Measurements from ENCODE around the gene NLGN2. TPM values are rescaled to one million over a fixed set of nuclear protein-coding genes. Genes with fewer than 3 reads are reported as not detected.

Gene NLGN2
- total RNA-seq, 1 experiment from 2014 or later = 76.7 TPM

- no peak for TF ChIP-seq CREB1 (CRISPR knock-in tag; IDR thresholded peaks at IDR 0.05)
- TF ChIP-seq ZNF396 (CRISPR knock-in tag; IDR thresholded peaks at IDR 0.05; ENCODE audit: borderline replicate concordance) = no peak
- no peak for TF ChIP-seq NFATC4 (CRISPR knock-in tag; IDR thresholded peaks at IDR 0.05)
- TF ChIP-seq MYBL2 (CRISPR knock-in tag; IDR thresholded peaks at IDR 0.05) = no peak
- no peak for TF ChIP-seq ESRRA (CRISPR knock-in tag; IDR thresholded peaks at IDR 0.05; ENCODE audit: borderline replicate concordance)
- no peak for TF ChIP-seq SMAD3 (CRISPR knock-in tag; IDR thresholded peaks at IDR 0.05; ENCODE audit: borderline replicate concordance)
- no peak for TF ChIP-seq ZNF416 (CRISPR knock-in tag; IDR thresholded peaks at IDR 0.05)
- TF ChIP-seq USF2 (CRISPR knock-in tag; IDR thresholded peaks at IDR 0.05) = no peak
- no peak for TF ChIP-seq CBFB (CRISPR knock-in tag; IDR thresholded peaks at IDR 0.05; ENCODE audit: low read depth)
- no peak for TF ChIP-seq MAX (CRISPR knock-in tag; IDR thresholded peaks at IDR 0.05)
- no peak for TF ChIP-seq SMAD4 (CRISPR knock-in tag; IDR thresholded peaks at IDR 0.05)
- no peak for TF ChIP-seq GTF2I (CRISPR knock-in tag; conservative IDR thresholded peaks at IDR 0.05)
- no peak for TF ChIP-seq ZBTB21 (CRISPR knock-in tag; IDR thresholded peaks at IDR 0.05; ENCODE audit: borderline replicate concordance)
- TF ChIP-seq ZNF425 (CRISPR knock-in tag; conservative IDR thresholded peaks at IDR 0.05) = no peak
- TF ChIP-seq NFYB (CRISPR knock-in tag; conservative IDR thresholded peaks at IDR 0.05; ENCODE audit: low read depth) = no peak
- no peak for TF ChIP-seq ZBTB43 (CRISPR knock-in tag; IDR thresholded peaks at IDR 0.05)
- H3K36me3 Mint-ChIP-seq = no peaks in the 10 kb centered on the region
- ChIA-PET POLR2A (no interaction called here), CTCF (interaction anchor here (0.6 kb wide), 1 partner anchor 11 kb away, joined by 3 read pairs; no protein-coding TSS in a partner anchor)
- ATAC-seq (no peak), DNase-seq (ENCODE audit: low spot score) (no peak)
- H3K4me3 Mint-ChIP-seq = no peak overlapping the region
- no peaks in the 10 kb centered on the region for H3K9me3 Mint-ChIP-seq
- H3K4me1 Mint-ChIP-seq = 0 out of 2 replicates have a peak, but pooled peaks cover 6% of the 10 kb centered on the region
- no peak overlapping the region; the same call in 1 of the 2 replicates for H3K27ac Mint-ChIP-seq
- no peaks in the 10 kb centered on the region for H3K27me3 Mint-ChIP-seq (ENCODE audit: low read depth)
These were observed 59.9 kb downstream of the NLGN2 start for GRCh38 chr17:7467498-7467897.

DNA sequence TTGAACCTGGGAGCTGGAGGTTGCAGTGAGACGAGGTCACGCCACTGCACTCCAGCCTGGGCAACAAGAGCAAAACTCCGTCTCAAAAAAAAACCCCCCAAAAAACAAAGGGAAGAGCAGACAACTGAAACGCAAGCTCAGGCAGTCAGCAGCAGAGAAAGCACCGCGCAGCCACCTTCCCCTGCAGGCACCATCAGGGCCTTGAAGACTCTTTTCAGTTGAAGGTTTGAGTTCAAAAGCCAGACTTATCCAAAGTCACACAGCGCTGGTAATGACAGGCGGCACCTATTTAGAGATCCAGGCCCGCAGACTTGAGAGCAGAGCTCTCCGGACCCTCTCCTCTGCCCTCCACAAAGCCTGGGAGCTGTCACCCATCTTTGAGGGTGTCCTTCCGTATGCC lies 60.6 kb downstream of the NLGN2 start:
- no peak for ATAC-seq
- ChIA-PET CTCF (no interaction called here), POLR2A (no interaction called here)
- H3K9me3 Mint-ChIP-seq = no peaks in the 10 kb centered on the region
- no peak overlapping the region for H3K4me3 Mint-ChIP-seq
- no peaks in the 10 kb centered on the region for H3K27me3 Mint-ChIP-seq (ENCODE audit: low read depth)
- peak overlapping the region; percentile 41 for H3K27ac Mint-ChIP-seq
- no peak for DNase-seq (ENCODE audit: low spot score)
- no peaks in the 10 kb centered on the region for H3K36me3 Mint-ChIP-seq
- 0 out of 2 replicates have a peak, but pooled peaks cover 6% of the 10 kb centered on the region for H3K4me1 Mint-ChIP-seq
- TF ChIP-seq PRDM15 (CRISPR knock-in tag; IDR thresholded peaks at IDR 0.05) (no peak), ERG (CRISPR knock-in tag; IDR thresholded peaks at IDR 0.05) (no peak), MAX (CRISPR knock-in tag; IDR thresholded peaks at IDR 0.05) (no peak), GRHL2 (CRISPR knock-in tag; IDR thresholded peaks at IDR 0.05; ENCODE audit: insufficient replicate concordance, severe bottlenecking) (no peak), TEAD4 (CRISPR knock-in tag; IDR thresholded peaks at IDR 0.05) (no peak), USF2 (CRISPR knock-in tag; IDR thresholded peaks at IDR 0.05) (no peak), GTF2I (CRISPR knock-in tag; conservative IDR thresholded peaks at IDR 0.05) (no peak), AR (CRISPR knock-in tag; IDR thresholded peaks at IDR 0.05) (no peak)

Measured in WTC11 (cell line).